Fibroblast of villous mesenchyme (primary cell): ENCODE results near the gene ABTB1. TPM values are rescaled to one million over a fixed set of nuclear protein-coding genes. Genes with fewer than 3 reads are reported as not detected.

Source experiments
- DNase-seq: peaks from one replicate; pipeline ENCODE4 v3.0.0-alpha.2; 2010; ENCODE audit warnings: low read depth
- H3K4me3 ChIP-seq: 2 replicates; pipeline ENCODE4 v1.5.1; 2011; ENCODE audit warnings: low read depth, mild to moderate bottlenecking, low read length
- CTCF ChIP-seq: IDR thresholded peaks from 2 replicates; pipeline ENCODE4 v1.5.1; 2012; ENCODE audit warnings: low read depth, mild to moderate bottlenecking, low read length; ENCODE audit not compliant: insufficient read depth
- total RNA-seq: library from RNA; depleted of rRNA; stranded (reverse); fragments of >200 nt; gene quantifications from 2 replicates; pipeline ENCODE4 v1.2.3, GENCODE V29; 2012

The ABTB1 gene
- total RNA-seq, 1 donor = 3.5 TPM

GRCh38 chr3:127676921-127677351 is 4.2 kb downstream of the ABTB1 start:
- no peak overlapping the region for H3K4me3 ChIP-seq
- no peak for TF ChIP-seq CTCF
- DNase-seq = no peak

- no peak for TF ChIP-seq CTCF
- no peak overlapping the region for H3K4me3 ChIP-seq
- no peak for DNase-seq
Measured at GRCh38 chr3:127677541-127678314, 5.0 kb downstream of the ABTB1 start.

- H3K4me3 ChIP-seq = no peak overlapping the region
- no peak for TF ChIP-seq CTCF
- DNase-seq = no peak
Measured at GRCh38 chr3:127678315-127678599, 5.5 kb downstream of the ABTB1 start.

- TF ChIP-seq CTCF = no peak
Measured at GRCh38 chr3:127678611-127679533, 6.1 kb downstream of the ABTB1 start.

GRCh38 chr3:127679534-127680145 is 6.9 kb downstream of the ABTB1 start:
- H3K4me3 ChIP-seq = no peak overlapping the region
- no peak for DNase-seq
- TF ChIP-seq CTCF = no peak

More at GRCh38 chr3:127678611-127679533, 6.1 kb downstream of the ABTB1 start:
- DNase-seq = no peak
- no peak overlapping the region for H3K4me3 ChIP-seq

GRCh38 chr3:127680146-127680661 is 7.5 kb downstream of the ABTB1 start:
- H3K4me3 ChIP-seq = no peak overlapping the region
- TF ChIP-seq CTCF = no peak
- no peak for DNase-seq
